ENCODE data around the gene MINDY4.

DNA sequence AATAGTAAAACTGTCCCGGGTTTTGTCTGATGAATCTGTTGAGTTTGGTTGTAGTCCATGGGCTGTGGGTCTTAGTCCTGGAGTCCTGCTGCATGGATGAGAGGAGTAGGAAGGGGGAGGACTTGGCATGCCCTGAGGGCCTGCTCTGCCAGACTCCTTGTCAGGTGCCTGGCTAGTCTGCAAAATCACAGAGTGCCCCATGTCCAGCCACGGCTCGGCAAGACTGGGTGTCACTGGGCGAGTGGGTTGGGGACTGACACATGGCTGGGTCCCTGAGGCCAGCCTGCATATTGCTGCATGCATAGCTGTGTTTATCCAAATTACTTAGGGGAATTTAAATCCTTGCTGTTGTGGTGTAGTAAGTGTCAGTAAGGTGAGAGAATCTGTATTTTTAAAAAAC is 9.7 kb downstream of the MINDY4 start:
- TF ChIP-seq, protein P1, sequence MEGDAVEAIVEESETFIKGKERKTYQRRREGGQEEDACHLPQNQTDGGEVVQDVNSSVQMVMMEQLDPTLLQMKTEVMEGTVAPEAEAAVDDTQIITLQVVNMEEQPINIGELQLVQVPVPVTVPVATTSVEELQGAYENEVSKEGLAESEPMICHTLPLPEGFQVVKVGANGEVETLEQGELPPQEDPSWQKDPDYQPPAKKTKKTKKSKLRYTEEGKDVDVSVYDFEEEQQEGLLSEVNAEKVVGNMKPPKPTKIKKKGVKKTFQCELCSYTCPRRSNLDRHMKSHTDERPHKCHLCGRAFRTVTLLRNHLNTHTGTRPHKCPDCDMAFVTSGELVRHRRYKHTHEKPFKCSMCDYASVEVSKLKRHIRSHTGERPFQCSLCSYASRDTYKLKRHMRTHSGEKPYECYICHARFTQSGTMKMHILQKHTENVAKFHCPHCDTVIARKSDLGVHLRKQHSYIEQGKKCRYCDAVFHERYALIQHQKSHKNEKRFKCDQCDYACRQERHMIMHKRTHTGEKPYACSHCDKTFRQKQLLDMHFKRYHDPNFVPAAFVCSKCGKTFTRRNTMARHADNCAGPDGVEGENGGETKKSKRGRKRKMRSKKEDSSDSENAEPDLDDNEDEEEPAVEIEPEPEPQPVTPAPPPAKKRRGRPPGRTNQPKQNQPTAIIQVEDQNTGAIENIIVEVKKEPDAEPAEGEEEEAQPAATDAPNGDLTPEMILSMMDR (IDR thresholded peaks at IDR 0.05) = no peak
- no peak for TF ChIP-seq POLR2A (IDR thresholded peaks at IDR 0.05)

Data from right lobe of liver (tissue), 4 donors.